HepG2 (cell line): ENCODE measurements around the gene VAV2. TPM values are rescaled to one million over a fixed set of nuclear protein-coding genes. Genes with fewer than 3 reads are reported as not detected.

Experiments used
- ATAC-seq: fragments of 200-7000 bp; cut with Tn5 transposase; 3 replicates; pipeline ENCODE4 v1.9.1; 2020; ENCODE audit warnings: mild to moderate bottlenecking, moderate library complexity
- BruUV-seq: library from RNA; stranded (reverse); fragments of 400-500 nt; replicated peaks from 2 replicates; lab custom pipeline; 2021; lab: Mats Ljungman, UMichigan
- CTCF ChIA-PET: fragments of 300-600 bp; formaldehyde crosslinking; extraction: SDS; loops from one replicate; lab custom pipeline; 2021; ENCODE audit warnings: low total read pairs, inconsistent platforms, low intra/inter-chr PET ratio; lab: Yijun Ruan, JAX
- POLR2A ChIA-PET: fragments of 350-600 bp; sonication (Branson Sonifier 250); formaldehyde crosslinking; loops from one replicate; lab custom pipeline; 2020; ENCODE audit warnings: antibody characterized with exemption, inconsistent platforms; lab: Yijun Ruan, JAX
- DNase-seq: peaks from one replicate; pipeline ENCODE4 v3.0.0-alpha.2; 2015; ENCODE audit warnings: low spot score
- FAIRE-seq: peaks from 3 replicates; lab custom pipeline; 2011; peaks lifted over from hg19 to GRCh38; lab: Jason Lieb, UNC
- H2AFZ ChIP-seq: one replicate; pipeline ENCODE4 v1.6.1; 2011; ENCODE audit warnings: low read length, inconsistent platforms
- H3K27ac ChIP-seq: fragments of 300-600 bp; 3 replicates; pipeline ENCODE4 v1.8.0; 2011; ENCODE audit warnings: mixed run types, mild to moderate bottlenecking, mixed read lengths, low read length, inconsistent platforms; ENCODE audit not compliant: insufficient read depth; ENCODE audit errors: extremely low read length
- H3K27me3 ChIP-seq, 2 experiments: fragments of 200-600 bp in 1 of 2; 2 replicates in 1 of 2; 3 replicates in 1 of 2; pipeline versions ENCODE4 v1.6.0 to v1.8.0; 2011; ENCODE audit warnings: low read length in 2 of 2, mild to moderate bottlenecking in 2 of 2, moderate library complexity in 2 of 2, inconsistent platforms in 1 of 2; ENCODE audit not compliant: insufficient read depth in 2 of 2, control insufficient read depth in 1 of 2
- H3K36me3 ChIP-seq, 2 experiments: fragments of 200-600 bp in 1 of 2; replicated peaks in 1 of 2; 2 replicates in 1 of 2; 3 replicates in 1 of 2; pipeline versions ENCODE4 v1.5.1 to v1.8.0; 2011; ENCODE audit warnings: low read length in 2 of 2, inconsistent platforms in 1 of 2; ENCODE audit not compliant: insufficient read depth in 2 of 2, control insufficient read depth in 1 of 2
- H3K4me1 ChIP-seq: 2 replicates; pipeline ENCODE4 v1.5.1; 2012; ENCODE audit warnings: low read length, inconsistent platforms; ENCODE audit not compliant: insufficient read depth
- H3K4me2 ChIP-seq: 2 replicates; pipeline ENCODE4 v1.6.0; 2011; ENCODE audit warnings: low read depth, low read length, inconsistent platforms
- H3K4me3 ChIP-seq, 3 experiments: fragments of 200-600 bp in 1 of 3; sonication (generic), shearing (Covaris generic) in 1 of 3; replicated peaks in 1 of 3; 2 replicates each; pipeline ENCODE4 v1.5.1; 2011 to 2016; ENCODE audit warnings: low read length in 3 of 3, inconsistent platforms in 2 of 3, low read depth in 2 of 3, mild to moderate bottlenecking in 2 of 3, control low read depth in 1 of 3, mixed read lengths in 1 of 3; ENCODE audit not compliant: insufficient read depth in 1 of 3
- H3K79me2 ChIP-seq: one replicate; pipeline ENCODE4 v1.6.1; 2011; ENCODE audit warnings: low read length, inconsistent platforms; ENCODE audit not compliant: insufficient read depth
- H3K9ac ChIP-seq: 2 replicates; pipeline ENCODE4 v1.6.0; 2011; ENCODE audit warnings: mild to moderate bottlenecking, low read depth, low read length, inconsistent platforms; ENCODE audit not compliant: insufficient read depth
- H3K9me3 ChIP-seq: 2 replicates; pipeline ENCODE4 v1.5.1; 2012; ENCODE audit warnings: mild to moderate bottlenecking, low read length
- H4K20me1 ChIP-seq: 2 replicates; pipeline ENCODE4 v1.6.0; 2011; ENCODE audit warnings: inconsistent platforms, mild to moderate bottlenecking, low read length, moderate library complexity; ENCODE audit not compliant: insufficient read depth
- FOXK1 ChIP-seq: sonication (generic); formaldehyde crosslinking; IDR thresholded peaks from 2 replicates; pipeline ENCODE4 v1.4.0; 2020; ENCODE audit warnings: low read depth, missing genetic modification reagents, borderline replicate concordance
- MEIS1 ChIP-seq: sonication (generic); formaldehyde crosslinking; IDR thresholded peaks from 2 replicates; pipeline ENCODE4 v1.9.0; 2021; ENCODE audit warnings: mild to moderate bottlenecking, missing genetic modification reagents, moderate library complexity, borderline replicate concordance
- MIER2 ChIP-seq: IDR thresholded peaks from 2 replicates; pipeline ENCODE4 v1.6.1; 2016; ENCODE audit warnings: missing biosample characterization, missing genetic modification reagents
- PHB2 ChIP-seq: fragments of 450-650 bp; IDR thresholded peaks from 2 replicates; pipeline ENCODE4 v1.6.1; 2018; ENCODE audit not compliant: partially characterized antibody
- ZKSCAN1 ChIP-seq: fragments of 150-350 bp; IDR thresholded peaks from 2 replicates; pipeline ENCODE4 v1.6.1; 2014; ENCODE audit warnings: low read length
- WGBS: methylation state at CpG from one replicate; pipeline ENCODE4 v1.1.6; 2017; ENCODE audit warnings: low lambda C conversion rate; 5-methylcytosine and 5-hydroxymethylcytosine counted together
- in situ Hi-C: cut with HindIII; loops from 2 replicates; pipeline ENCODE4 v1.10.0; 2017; ENCODE audit warnings: low pct_unique_long_range_greater_than_20kb; ENCODE audit not compliant: extremely low pct_ligation_motif_present
- intact Hi-C: fragments of 100-400 bp; cut with micrococcal nuclease; formaldehyde crosslinking; loops from one replicate; pipeline ENCODE4 v1.10.0; 2022; ENCODE audit not compliant: unreplicated experiment
- polyA plus RNA-seq, 8 experiments: library from polyadenylated mRNA; depleted of rRNA in 3 of 8; stranded (reverse) in 7 of 8; unstranded in 1 of 8; fragments of >200 nt; fragmentation: Illumina TruSeq in 4 of 8; extraction: Trizol in 4 of 8; gene quantifications; 2 replicates each; pipeline versions ENCODE4 v1.2.1 to v1.2.3, GENCODE V29; 2011 to 2016; ENCODE audit warnings: low read depth in 4 of 8, missing spikeins in 1 of 8, mixed read lengths in 1 of 8; ENCODE audit not compliant: insufficient read depth in 1 of 8
- total RNA-seq, 5 experiments: library from RNA; depleted of rRNA; stranded (reverse); fragments of >200 nt; fragmentation: Illumina TruSeq; extraction: Trizol; gene quantifications; 2 replicates each; pipeline ENCODE4 v1.2.3, GENCODE V29; 2016; ENCODE audit warnings: low read depth in 1 of 5
- TF ChIP-seq, protein P1 (sequence below): IDR thresholded peaks from 2 replicates; pipeline ENCODE4 v1.6.1; 2016; ENCODE audit warnings: mild to moderate bottlenecking
- TF ChIP-seq, protein P2 (sequence below), 2 experiments: fragments of 450-650 bp in 1 of 2; sonication (generic) in 1 of 2; formaldehyde crosslinking; IDR thresholded peaks; 2 replicates each; pipeline versions ENCODE4 v1.5.0 to v1.8.0; 2020 to 2022; ENCODE audit warnings: mild to moderate bottlenecking in 1 of 2, missing genetic modification reagents in 1 of 2
- TF ChIP-seq, protein P3 (sequence below), 2 experiments: sonication (generic) in 1 of 2; formaldehyde crosslinking in 1 of 2; IDR thresholded peaks; 2 replicates each; pipeline versions ENCODE4 v1.6.1 to v1.9.0; 2014 to 2022; ENCODE audit warnings: antibody characterized with exemption in 1 of 2, borderline replicate concordance in 1 of 2, inconsistent platforms in 1 of 2, low read depth in 1 of 2, missing genetic modification reagents in 1 of 2
- TF ChIP-seq, protein P4 (sequence below): sonication (generic); formaldehyde crosslinking; IDR thresholded peaks from 2 replicates; pipeline ENCODE4 v1.8.0; 2022; ENCODE audit warnings: mild to moderate bottlenecking, missing genetic modification reagents, borderline replicate concordance
- TF ChIP-seq, protein P5 (sequence below): sonication (generic); formaldehyde crosslinking; IDR thresholded peaks from 2 replicates; pipeline ENCODE4 v1.8.1; 2022; ENCODE audit warnings: mild to moderate bottlenecking, missing genetic modification reagents

VAV2 gene
- total and polyA plus RNA-seq, 2 of the 13 experiments (the other 11 are each of a cell fraction or from before 2014, with no cell fraction given): 22.5 to 22.9 TPM

DNA sequence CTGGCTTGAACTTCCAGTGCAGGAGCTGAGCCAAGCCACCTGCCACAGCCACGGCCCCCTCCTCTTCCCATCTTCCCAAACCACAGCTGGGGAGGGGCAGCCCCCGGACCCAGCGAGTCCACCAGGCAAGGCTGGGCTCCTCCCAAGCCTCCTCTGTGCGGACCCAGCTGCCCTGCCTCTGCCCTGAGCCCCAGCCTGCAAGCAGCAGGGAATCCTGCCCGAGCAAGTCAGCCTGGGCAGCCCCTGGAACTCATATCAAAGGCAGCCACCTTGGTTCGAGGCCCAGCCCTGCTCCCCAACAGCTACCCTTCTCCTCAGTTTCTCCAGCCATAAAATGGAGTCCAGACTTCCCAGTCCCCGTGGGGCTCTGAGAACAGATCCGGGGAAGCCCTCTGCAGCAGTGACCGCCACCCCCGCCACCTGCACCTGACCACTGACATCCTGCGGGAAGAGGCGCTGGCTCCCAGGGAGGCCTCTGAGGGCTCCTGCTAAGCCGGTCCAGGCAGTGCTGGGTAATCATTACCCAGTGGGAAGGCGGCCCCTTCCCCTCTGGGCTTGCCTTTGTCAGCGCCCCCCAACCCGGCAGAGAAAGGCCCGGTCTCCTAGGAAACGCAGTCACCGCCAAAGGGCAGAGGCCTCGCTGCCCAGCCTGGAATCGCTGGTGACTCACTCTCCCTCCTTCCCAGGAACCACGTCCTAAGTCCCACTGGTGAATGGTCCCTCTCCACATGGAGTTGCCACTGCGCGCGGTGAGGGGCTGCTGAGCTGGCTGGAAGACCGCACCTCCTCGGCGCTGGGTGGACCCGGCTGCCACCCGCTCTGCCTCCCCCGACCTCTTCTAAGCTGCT lies 1.5 kb downstream of the VAV2 start:
- Histone ChIP-seq H2AFZ (no peak overlapping the region), H3K79me2 (peaks cover 61% of the 10 kb centered on the region), H3K27me3 (no peaks in the 10 kb centered on the region), H3K4me3 (peak overlapping the region; percentile 80 to 98 (median 97)), H3K27ac (peak overlapping the region; percentile 90), H3K4me2 (peak overlapping the region; percentile 96), H3K4me1 (peaks cover 71% of the 10 kb centered on the region), H3K36me3 (peaks cover 4 to 14% of the 10 kb centered on the region in 2 experiments; a peak in 4 of 5 replicates), H3K9me3 (no peaks in the 10 kb centered on the region), H4K20me1 (peaks cover 47% of the 10 kb centered on the region), H3K9ac (peak overlapping the region; percentile 79)
- in situ Hi-C loops (loop anchor here (5.0 kb wide), 1 partner anchor 203 kb away; no protein-coding TSS in a partner anchor), intact Hi-C loops (loop anchor here (1.0 kb wide), 1 partner anchor 11 kb away; no protein-coding TSS in a partner anchor)
- DNase-seq: peak; percentile 93
- peak; percentile 83 for ATAC-seq
- WGBS: 11% methylated on average over 3 of the region's 31 CpGs
- POLR2A ChIA-PET: interaction anchor here (1.2 to 4.4 kb wide), 3 partner anchors 11 to 98 kb away, joined by 4 to 24 read pairs (median 5); no protein-coding TSS in a partner anchor
- peak; percentile 84 for FAIRE-seq
- BruUV-seq: no TSS peak
- CTCF ChIA-PET: no interaction called here
- TF ChIP-seq, protein P1, sequence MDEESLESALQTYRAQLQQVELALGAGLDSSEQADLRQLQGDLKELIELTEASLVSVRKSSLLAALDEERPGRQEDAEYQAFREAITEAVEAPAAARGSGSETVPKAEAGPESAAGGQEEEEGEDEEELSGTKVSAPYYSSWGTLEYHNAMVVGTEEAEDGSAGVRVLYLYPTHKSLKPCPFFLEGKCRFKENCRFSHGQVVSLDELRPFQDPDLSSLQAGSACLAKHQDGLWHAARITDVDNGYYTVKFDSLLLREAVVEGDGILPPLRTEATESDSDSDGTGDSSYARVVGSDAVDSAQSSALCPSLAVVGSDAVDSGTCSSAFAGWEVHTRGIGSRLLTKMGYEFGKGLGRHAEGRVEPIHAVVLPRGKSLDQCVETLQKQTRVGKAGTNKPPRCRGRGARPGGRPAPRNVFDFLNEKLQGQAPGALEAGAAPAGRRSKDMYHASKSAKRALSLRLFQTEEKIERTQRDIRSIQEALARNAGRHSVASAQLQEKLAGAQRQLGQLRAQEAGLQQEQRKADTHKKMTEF (CRISPR knock-in tag): peak; percentile 80
- TF ChIP-seq, protein P2, sequence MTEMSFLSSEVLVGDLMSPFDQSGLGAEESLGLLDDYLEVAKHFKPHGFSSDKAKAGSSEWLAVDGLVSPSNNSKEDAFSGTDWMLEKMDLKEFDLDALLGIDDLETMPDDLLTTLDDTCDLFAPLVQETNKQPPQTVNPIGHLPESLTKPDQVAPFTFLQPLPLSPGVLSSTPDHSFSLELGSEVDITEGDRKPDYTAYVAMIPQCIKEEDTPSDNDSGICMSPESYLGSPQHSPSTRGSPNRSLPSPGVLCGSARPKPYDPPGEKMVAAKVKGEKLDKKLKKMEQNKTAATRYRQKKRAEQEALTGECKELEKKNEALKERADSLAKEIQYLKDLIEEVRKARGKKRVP (CRISPR knock-in tag; IDR thresholded peaks at IDR 0.05): no peak
- TF ChIP-seq MEIS1 (CRISPR knock-in tag) (0 out of 2 replicates have a peak, but pooled peaks have one; percentile 67), ZKSCAN1 (no peak), PHB2 (no peak), FOXK1 (CRISPR knock-in tag) (no peak), MIER2 (CRISPR knock-in tag) (no peak)
- TF ChIP-seq, protein P3, sequence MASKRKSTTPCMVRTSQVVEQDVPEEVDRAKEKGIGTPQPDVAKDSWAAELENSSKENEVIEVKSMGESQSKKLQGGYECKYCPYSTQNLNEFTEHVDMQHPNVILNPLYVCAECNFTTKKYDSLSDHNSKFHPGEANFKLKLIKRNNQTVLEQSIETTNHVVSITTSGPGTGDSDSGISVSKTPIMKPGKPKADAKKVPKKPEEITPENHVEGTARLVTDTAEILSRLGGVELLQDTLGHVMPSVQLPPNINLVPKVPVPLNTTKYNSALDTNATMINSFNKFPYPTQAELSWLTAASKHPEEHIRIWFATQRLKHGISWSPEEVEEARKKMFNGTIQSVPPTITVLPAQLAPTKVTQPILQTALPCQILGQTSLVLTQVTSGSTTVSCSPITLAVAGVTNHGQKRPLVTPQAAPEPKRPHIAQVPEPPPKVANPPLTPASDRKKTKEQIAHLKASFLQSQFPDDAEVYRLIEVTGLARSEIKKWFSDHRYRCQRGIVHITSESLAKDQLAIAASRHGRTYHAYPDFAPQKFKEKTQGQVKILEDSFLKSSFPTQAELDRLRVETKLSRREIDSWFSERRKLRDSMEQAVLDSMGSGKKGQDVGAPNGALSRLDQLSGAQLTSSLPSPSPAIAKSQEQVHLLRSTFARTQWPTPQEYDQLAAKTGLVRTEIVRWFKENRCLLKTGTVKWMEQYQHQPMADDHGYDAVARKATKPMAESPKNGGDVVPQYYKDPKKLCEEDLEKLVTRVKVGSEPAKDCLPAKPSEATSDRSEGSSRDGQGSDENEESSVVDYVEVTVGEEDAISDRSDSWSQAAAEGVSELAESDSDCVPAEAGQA (IDR thresholded peaks at IDR 0.05; ENCODE audit: low read depth): peak; percentile 26; the same call in 1 of the 2 replicates
- TF ChIP-seq, protein P3 (CRISPR knock-in tag; IDR thresholded peaks at IDR 0.05; ENCODE audit: borderline replicate concordance): no peak
- TF ChIP-seq, protein P4, sequence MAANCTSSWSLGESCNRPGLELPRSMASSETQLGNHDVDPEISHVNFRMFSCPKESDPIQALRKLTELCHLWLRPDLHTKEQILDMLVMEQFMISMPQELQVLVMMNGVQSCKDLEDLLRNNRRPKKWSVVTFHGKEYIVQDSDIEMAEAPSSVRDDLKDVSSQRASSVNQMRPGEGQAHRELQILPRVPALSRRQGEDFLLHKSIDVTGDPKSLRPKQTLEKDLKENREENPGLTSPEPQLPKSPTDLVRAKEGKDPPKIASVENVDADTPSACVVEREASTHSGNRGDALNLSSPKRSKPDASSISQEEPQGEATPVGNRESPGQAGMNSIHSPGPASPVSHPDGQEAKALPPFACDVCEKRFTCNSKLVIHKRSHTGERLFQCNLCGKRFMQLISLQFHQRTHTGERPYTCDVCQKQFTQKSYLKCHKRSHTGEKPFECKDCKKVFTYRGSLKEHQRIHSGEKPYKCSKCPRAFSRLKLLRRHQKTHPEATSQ (CRISPR knock-in tag): no peak
- TF ChIP-seq, protein P5, sequence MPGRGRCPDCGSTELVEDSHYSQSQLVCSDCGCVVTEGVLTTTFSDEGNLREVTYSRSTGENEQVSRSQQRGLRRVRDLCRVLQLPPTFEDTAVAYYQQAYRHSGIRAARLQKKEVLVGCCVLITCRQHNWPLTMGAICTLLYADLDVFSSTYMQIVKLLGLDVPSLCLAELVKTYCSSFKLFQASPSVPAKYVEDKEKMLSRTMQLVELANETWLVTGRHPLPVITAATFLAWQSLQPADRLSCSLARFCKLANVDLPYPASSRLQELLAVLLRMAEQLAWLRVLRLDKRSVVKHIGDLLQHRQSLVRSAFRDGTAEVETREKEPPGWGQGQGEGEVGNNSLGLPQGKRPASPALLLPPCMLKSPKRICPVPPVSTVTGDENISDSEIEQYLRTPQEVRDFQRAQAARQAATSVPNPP (CRISPR knock-in tag): no peak
